B cell (primary cell): ENCODE measurements around the gene MCEMP1. TPM values are rescaled to one million over a fixed set of nuclear protein-coding genes. Genes with fewer than 3 reads are reported as not detected.

ENCODE experiments used
- ATAC-seq: fragments of 200-7000 bp; cut with Tn5 transposase; one replicate; pipeline ENCODE4 v1.10.0; 2021; ENCODE audit warnings: low read depth, mild to moderate bottlenecking, moderate number of reproducible peaks, moderate library complexity
- CTCF ChIA-PET: fragments of 350-600 bp; sonication (Branson Sonifier 250); formaldehyde crosslinking; loops from one replicate; lab custom pipeline; 2021; ENCODE audit warnings: antibody characterized with exemption, inconsistent platforms; lab: Charles Lee
- POLR2A ChIA-PET: fragments of 350-600 bp; sonication (Branson Sonifier 250); formaldehyde crosslinking; loops from one replicate; lab custom pipeline; 2021; ENCODE audit warnings: antibody characterized with exemption; lab: Charles Lee
- DNase-seq: peaks from one replicate; pipeline ENCODE4 v3.0.0; 2013
- H2AFZ ChIP-seq: 2 replicates; pipeline ENCODE4 v1.6.1; 2012; ENCODE audit warnings: mild to moderate bottlenecking, low read depth, low read length; ENCODE audit not compliant: insufficient read depth, poor library complexity, severe bottlenecking
- H3K27ac ChIP-seq, 2 donors: 1 replicate in 1 of 2; 2 replicates in 1 of 2; pipeline ENCODE4 v1.5.1; 2012 to 2013; ENCODE audit warnings: low read length in 2 of 2, mild to moderate bottlenecking in 2 of 2, moderate library complexity in 1 of 2
- H3K27me3 ChIP-seq, 4 experiments: fragments of 200-600 bp in 1 of 4; sonication (generic) in 1 of 4; replicated peaks in 1 of 4; 1 replicate in 2 of 4; 2 replicates in 2 of 4; pipeline versions ENCODE4 v1.6.1 to v1.7.0; 2013 to 2016; ENCODE audit warnings: low read length in 3 of 4, mild to moderate bottlenecking in 2 of 4, mixed read lengths in 1 of 4, moderate library complexity in 1 of 4; ENCODE audit not compliant: insufficient read depth in 4 of 4, control insufficient read depth in 3 of 4; ENCODE audit errors: control extremely low read depth in 1 of 4
- H3K36me3 ChIP-seq, 2 experiments: replicated peaks in 1 of 2; 1 replicate in 1 of 2; 2 replicates in 1 of 2; pipeline versions ENCODE4 v1.6.1 to v1.7.1; 2013; ENCODE audit warnings: low read length in 1 of 2; ENCODE audit not compliant: insufficient read depth in 2 of 2, control insufficient read depth in 1 of 2; ENCODE audit errors: control extremely low read depth in 1 of 2, extremely low read depth in 1 of 2
- H3K4me1 ChIP-seq, 2 donors: fragments of 200-600 bp in 1 of 2; sonication (generic) in 1 of 2; 1 replicate in 1 of 2; 2 replicates in 1 of 2; pipeline versions ENCODE4 v1.5.1 to v1.6.1; 2013 to 2017; ENCODE audit warnings: low read length in 2 of 2; ENCODE audit not compliant: control insufficient read depth in 2 of 2, insufficient read depth in 2 of 2
- H3K4me2 ChIP-seq: replicated peaks from 2 replicates; pipeline ENCODE3; 2012; ENCODE audit warnings: mild to moderate bottlenecking, low read depth, low read length; ENCODE audit not compliant: poor library complexity, severe bottlenecking
- H3K4me3 ChIP-seq, 5 experiments: fragments of 200-600 bp in 1 of 5; sonication (generic) in 1 of 5; 1 replicate in 3 of 5; 2 replicates in 2 of 5; pipeline versions ENCODE4 v1.5.1 to v1.7.0; 2011 to 2016; ENCODE audit warnings: low read length in 4 of 5, mild to moderate bottlenecking in 4 of 5, low read depth in 2 of 5, control low read depth in 1 of 5, moderate library complexity in 1 of 5; ENCODE audit not compliant: insufficient read depth in 1 of 5; ENCODE audit errors: control extremely low read depth in 1 of 5, extremely low read depth in 1 of 5
- H3K79me2 ChIP-seq: fragments of 200-600 bp; sonication (generic); one replicate; pipeline ENCODE4 v1.6.0; 2016; ENCODE audit warnings: low read length; ENCODE audit not compliant: control insufficient read depth, insufficient read depth
- H3K9ac ChIP-seq: fragments of 200-600 bp; sonication (generic); 2 replicates; pipeline ENCODE4 v1.6.1; 2017; ENCODE audit warnings: mild to moderate bottlenecking, low read length, moderate library complexity
- H3K9me3 ChIP-seq, 3 donors: one replicate each; pipeline versions ENCODE4 v1.6.1 to v1.7.1; 2013; ENCODE audit warnings: low read length in 2 of 3; ENCODE audit not compliant: control insufficient read depth in 2 of 3, insufficient read depth in 1 of 3; ENCODE audit errors: control extremely low read depth in 1 of 3
- H4K20me1 ChIP-seq: 2 replicates; pipeline ENCODE4 v1.6.0; 2012; ENCODE audit warnings: mild to moderate bottlenecking, low read length; ENCODE audit not compliant: insufficient read depth, control insufficient read depth, poor library complexity, severe bottlenecking
- H3K27ac Mint-ChIP-seq: one replicate; pipeline ENCODE4 v1.8.0; 2021; ENCODE audit warnings: mixed read lengths
- H3K27me3 Mint-ChIP-seq: one replicate; pipeline ENCODE4 v1.8.0; 2021; ENCODE audit warnings: mixed read lengths
- H3K4me1 Mint-ChIP-seq: one replicate; pipeline ENCODE4 v1.8.0; 2021; ENCODE audit warnings: mixed read lengths
- H3K4me3 Mint-ChIP-seq: one replicate; pipeline ENCODE4 v1.8.0; 2021; ENCODE audit warnings: mixed read lengths
- H3K9me3 Mint-ChIP-seq: one replicate; pipeline ENCODE4 v1.8.0; 2022; ENCODE audit warnings: mixed read lengths; ENCODE audit not compliant: insufficient read depth
- EZH2 ChIP-seq: IDR thresholded peaks from 2 replicates; pipeline ENCODE4 v1.6.1; 2012; ENCODE audit warnings: borderline replicate concordance, low read depth, mild to moderate bottlenecking, moderate library complexity, low read length; ENCODE audit not compliant: insufficient read depth, poor library complexity, severe bottlenecking
- WGBS: methylation state at CpG from one replicate; pipeline ENCODE4 v1.1.5; 2013; ENCODE audit warnings: missing lambda C conversion rate; ENCODE audit not compliant: insufficient coverage; 5-methylcytosine and 5-hydroxymethylcytosine counted together
- intact Hi-C: fragments of 100-400 bp; cut with micrococcal nuclease; formaldehyde crosslinking; loops from one replicate; pipeline ENCODE4 v1.10.0; 2022
- polyA plus RNA-seq: library from polyadenylated mRNA; depleted of rRNA; stranded (reverse); fragments of >200 nt; gene quantifications from 2 replicates; pipeline ENCODE4 v1.2.3, GENCODE V29; 2012
- total RNA-seq, 2 donors: library from RNA; stranded (reverse); fragments of 120-200 nt in 1 of 2; gene quantifications; 1 replicate in 1 of 2; 2 replicates in 1 of 2; pipeline versions ENCODE4 v1.2.3 to v1.2.4, GENCODE V29; 2013 to 2022
- TF ChIP-seq, protein P1 (sequence below): fragments of 200-600 bp; IDR thresholded peaks from one replicate; pipeline ENCODE4 v1.8.0; 2022; ENCODE audit warnings: antibody characterized with exemption, mild to moderate bottlenecking

The MCEMP1 gene
- total and polyA plus RNA-seq, 2 donors (not counting 1 experiment from before 2014, with no cell fraction given) = 0.57 TPM; not detected in 1

DNA sequence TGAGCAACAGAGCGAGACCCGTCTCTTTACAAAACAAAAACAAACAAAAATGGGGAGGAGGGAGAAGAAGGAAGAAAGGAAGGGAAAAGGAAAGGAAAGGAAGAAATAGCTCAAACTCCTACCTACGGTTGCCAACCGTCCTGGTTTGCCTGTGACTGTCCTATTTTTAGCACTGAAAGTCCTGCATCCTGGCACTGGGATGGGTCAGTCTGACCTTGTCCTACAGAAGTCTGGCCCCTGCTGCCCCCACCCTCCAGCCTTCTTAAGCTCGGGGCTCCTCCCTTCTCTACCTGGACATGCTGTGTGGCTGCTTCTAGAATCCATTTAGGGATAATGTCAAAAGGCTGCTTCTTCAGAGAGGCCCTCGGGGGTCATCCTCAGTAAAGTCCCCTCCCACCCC lies 41.2 kb upstream of the MCEMP1 start:
- H3K36me3 ChIP-seq = peaks cover 4 to 21% of the 10 kb centered on the region in 2 experiments
- no peak overlapping the region for H3K9ac ChIP-seq
- H3K79me2 ChIP-seq = peaks cover 77% of the 10 kb centered on the region
- Mint-ChIP-seq H3K4me3 (peak overlapping the region; percentile 80), H3K4me1 (peaks cover 46% of the 10 kb centered on the region), H3K27me3 (no peaks in the 10 kb centered on the region), H3K27ac (peak overlapping the region; percentile 86), H3K9me3 (no peaks in the 10 kb centered on the region)
- no peak overlapping the region for H3K27ac ChIP-seq
- H3K4me3 ChIP-seq = no peak overlapping the region
- no CpG with 5 or more reads among the region's 6 CpGs for WGBS
- ChIA-PET POLR2A (interaction anchor here (0.5 to 1.2 kb wide), 2 partner anchors 9 to 14 kb away, joined by 3 read pairs; no protein-coding TSS in a partner anchor), CTCF (interaction anchor here (1.8 kb wide), 1 partner anchor 17 kb away, joined by 5 read pairs; no protein-coding TSS in a partner anchor)
- no peak for DNase-seq
- H4K20me1 ChIP-seq = peaks cover 5% of the 10 kb centered on the region
- H3K9me3 ChIP-seq = peaks cover 0 to 7% (median 0%) of the 10 kb centered on the region in 3 donors
- peaks cover 19 to 23% of the 10 kb centered on the region in 2 donors for H3K4me1 ChIP-seq
- ATAC-seq = no peak
- H3K27me3 ChIP-seq = no peaks in the 10 kb centered on the region
- peak overlapping the region; percentile 97 for H3K4me2 ChIP-seq
- no peak overlapping the region for H2AFZ ChIP-seq
- no peak for TF ChIP-seq EZH2
- TF ChIP-seq, protein P1, sequence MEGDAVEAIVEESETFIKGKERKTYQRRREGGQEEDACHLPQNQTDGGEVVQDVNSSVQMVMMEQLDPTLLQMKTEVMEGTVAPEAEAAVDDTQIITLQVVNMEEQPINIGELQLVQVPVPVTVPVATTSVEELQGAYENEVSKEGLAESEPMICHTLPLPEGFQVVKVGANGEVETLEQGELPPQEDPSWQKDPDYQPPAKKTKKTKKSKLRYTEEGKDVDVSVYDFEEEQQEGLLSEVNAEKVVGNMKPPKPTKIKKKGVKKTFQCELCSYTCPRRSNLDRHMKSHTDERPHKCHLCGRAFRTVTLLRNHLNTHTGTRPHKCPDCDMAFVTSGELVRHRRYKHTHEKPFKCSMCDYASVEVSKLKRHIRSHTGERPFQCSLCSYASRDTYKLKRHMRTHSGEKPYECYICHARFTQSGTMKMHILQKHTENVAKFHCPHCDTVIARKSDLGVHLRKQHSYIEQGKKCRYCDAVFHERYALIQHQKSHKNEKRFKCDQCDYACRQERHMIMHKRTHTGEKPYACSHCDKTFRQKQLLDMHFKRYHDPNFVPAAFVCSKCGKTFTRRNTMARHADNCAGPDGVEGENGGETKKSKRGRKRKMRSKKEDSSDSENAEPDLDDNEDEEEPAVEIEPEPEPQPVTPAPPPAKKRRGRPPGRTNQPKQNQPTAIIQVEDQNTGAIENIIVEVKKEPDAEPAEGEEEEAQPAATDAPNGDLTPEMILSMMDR = no peak
- intact Hi-C loops = no loop called here

GRCh38 chr19:7636317-7636690 lies 40.6 kb upstream of the MCEMP1 start:
- peak overlapping the region; percentile 68 to 93 for H3K27ac ChIP-seq
- Mint-ChIP-seq H3K27me3 (no peaks in the 10 kb centered on the region), H3K27ac (peak overlapping the region; percentile 94), H3K4me3 (peak overlapping the region; percentile 90), H3K4me1 (peaks cover 41% of the 10 kb centered on the region), H3K9me3 (no peaks in the 10 kb centered on the region)
- peak overlapping the region; percentile 97 for H3K4me2 ChIP-seq
- ATAC-seq = no peak
- H3K79me2 ChIP-seq = peaks cover 72% of the 10 kb centered on the region
- no peak for DNase-seq
- TF ChIP-seq, protein P1 = no peak
- no peak for TF ChIP-seq EZH2
- peak overlapping the region in 4 of 5 experiments; percentile 43 to 89 (median 80) for H3K4me3 ChIP-seq
- POLR2A ChIA-PET = interaction anchor here (0.5 to 1.2 kb wide), 2 partner anchors 10 to 14 kb away, joined by 3 read pairs; no protein-coding TSS in a partner anchor
- WGBS = 85% methylated on average over 16 of the region's 16 CpGs
- peaks cover 17 to 21% of the 10 kb centered on the region in 2 donors for H3K4me1 ChIP-seq
- peaks cover 11% of the 10 kb centered on the region for H4K20me1 ChIP-seq
- CTCF ChIA-PET = interaction anchor here (1.8 kb wide), 1 partner anchor 16 kb away, joined by 5 read pairs; no protein-coding TSS in a partner anchor
- no peaks in the 10 kb centered on the region for H3K27me3 ChIP-seq
- H3K9me3 ChIP-seq = peaks cover 0 to 7% (median 0%) of the 10 kb centered on the region in 3 donors
- H3K9ac ChIP-seq = peak overlapping the region; percentile 86
- H2AFZ ChIP-seq = peak overlapping the region; percentile 81
- intact Hi-C loops = no loop called here
- H3K36me3 ChIP-seq = peaks cover 4 to 27% of the 10 kb centered on the region in 2 experiments
